NCI-H2196 treated with DMSO at 0.1 percent for 48 hours (cell line): Measurements from ENCODE around the gene WDR43.

Source experiments
- DNase-seq: peaks from one replicate; lab custom pipeline; 2025; ENCODE audit not compliant: unreplicated experiment; lab: John Stamatoyannopoulos, UW

The WDR43 gene

DNA sequence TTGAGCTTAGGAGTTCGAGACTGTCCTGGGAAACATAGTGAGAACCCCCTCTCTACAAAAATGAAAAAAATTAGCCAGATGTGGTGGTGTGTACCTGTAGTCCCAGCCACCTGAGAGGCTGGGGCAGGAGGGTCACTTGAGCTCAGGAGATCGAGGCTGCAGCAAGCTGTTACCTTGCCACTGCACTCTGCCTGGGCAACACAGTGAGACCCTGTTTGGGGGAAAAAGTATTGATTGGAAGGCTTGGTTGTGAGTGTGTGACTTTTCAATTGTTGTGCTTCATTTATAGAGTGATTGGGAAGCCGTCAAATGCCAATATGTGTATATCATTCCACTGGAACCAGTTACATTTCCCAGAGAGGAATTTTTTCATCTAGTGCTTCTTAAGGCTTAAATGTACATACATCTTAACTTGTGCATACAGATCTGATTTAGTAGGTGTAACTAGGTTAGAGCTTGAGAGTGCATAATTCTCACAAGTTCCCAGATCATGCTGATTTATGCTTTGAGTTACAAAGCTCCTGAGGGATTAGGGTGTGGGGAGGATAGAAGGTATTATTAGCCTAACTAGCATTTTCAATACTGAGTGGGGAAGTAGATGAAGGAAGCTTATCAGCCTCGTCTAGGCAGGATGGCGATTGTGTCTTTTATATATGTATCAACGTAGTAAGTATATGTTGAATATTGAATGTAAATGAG, 15.3 kb downstream of the WDR43 start:
- DNase-seq = no peak

DNA sequence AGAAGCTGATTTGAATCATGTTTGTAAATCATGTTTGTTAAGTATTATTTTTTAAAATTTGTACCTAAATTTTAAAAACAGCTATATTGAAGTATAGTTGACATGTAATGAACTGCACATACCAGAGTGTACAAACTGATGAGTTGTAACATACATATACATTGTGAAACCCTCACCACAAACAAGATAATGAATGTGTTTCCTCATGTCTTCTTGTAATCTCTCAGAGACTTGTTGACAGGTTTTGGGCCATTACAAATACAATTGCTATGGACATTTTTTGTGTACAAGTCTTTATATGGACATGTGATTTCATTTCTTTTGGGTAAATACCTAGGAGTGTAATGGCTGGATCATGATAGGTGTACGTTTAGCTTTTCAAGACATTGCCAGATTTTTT, 21.5 kb downstream of the WDR43 start:
- DNase-seq = no peak

DNA sequence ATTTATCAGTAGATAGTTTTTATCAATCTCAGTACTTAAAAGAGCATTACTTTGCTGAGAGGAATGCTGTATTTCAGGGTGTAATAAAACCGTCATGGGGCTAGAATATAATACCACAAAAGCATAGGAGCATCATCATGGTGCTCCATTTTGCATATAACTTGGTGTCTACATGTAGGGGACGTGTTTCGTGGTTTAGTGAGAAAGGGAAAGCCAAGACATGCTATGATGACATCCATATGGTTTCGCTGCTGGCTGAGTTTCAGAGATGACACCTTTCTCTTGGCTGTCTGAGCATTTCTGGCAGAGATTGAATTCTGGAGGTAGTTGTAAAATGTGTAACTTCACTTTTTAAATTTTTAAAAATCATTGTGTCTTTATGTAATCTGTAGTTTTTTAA, 32.4 kb downstream of the WDR43 start:
- DNase-seq = no peak

GRCh38 chr2:28927469-28927868, 33.0 kb downstream of the WDR43 start:
- no peak for DNase-seq

DNA sequence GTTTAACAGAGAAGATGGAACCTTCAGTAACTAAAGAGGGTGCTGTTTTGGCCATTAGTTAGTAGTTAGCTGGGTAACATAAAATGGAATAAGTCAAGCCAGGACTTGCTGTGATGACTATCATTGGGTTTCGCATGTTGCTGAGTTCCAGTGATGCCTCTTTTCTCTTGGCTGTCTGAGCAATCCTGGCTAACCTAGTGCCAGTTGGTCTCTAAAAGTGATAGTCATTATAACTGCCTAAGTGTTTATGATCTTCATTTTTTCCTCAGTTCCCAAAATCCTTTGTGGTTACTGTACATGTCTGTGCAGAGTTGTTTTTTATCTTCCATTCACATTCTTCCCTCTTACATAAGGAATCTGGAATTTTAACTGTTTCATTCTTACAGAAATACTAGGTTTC, 33.4 kb downstream of the WDR43 start:
- no peak for DNase-seq

GRCh38 chr2:28929581-28929980, 35.1 kb downstream of the WDR43 start:
- no peak for DNase-seq

GRCh38 chr2:28930205-28930604, 35.7 kb downstream of the WDR43 start:
- no peak for DNase-seq

- no peak for DNase-seq
Measured at GRCh38 chr2:28934769-28935168, 40.3 kb downstream of the WDR43 start.

- DNase-seq = no peak
Measured at GRCh38 chr2:28941008-28941407, 46.5 kb downstream of the WDR43 start.

DNA sequence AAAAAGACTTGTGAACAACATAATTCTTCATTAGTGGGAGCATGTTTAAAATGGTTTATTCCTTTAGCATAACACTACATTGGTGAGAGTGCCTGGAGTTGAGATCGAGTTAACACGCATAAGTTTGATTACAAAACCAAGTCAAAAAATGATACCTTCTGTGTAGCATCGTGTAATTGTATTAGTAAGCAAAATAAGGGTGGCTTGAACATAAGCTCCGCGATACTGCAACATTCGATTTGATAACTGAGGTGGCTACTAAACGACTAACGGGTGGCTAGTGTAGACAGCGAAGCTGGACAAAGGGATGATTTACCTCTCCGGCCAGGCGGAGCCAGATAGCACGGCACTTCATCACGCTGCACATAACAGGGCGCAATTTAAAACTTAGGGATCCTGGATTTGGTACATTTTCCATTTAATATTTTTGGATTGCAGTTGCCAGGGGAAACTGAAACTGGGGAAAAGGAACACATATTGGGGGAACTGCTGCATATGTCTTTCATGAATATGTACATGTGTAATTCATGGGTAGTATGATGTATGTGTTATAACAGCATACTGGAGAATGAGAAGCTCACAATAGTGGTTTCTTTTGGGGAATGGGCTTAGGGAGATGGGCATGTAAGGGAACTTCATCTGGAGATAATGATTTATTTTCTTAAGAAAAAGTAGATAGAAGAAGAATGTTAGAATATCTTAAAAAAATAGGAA, 50.2 kb downstream of the WDR43 start:
- no peak for DNase-seq

DNA sequence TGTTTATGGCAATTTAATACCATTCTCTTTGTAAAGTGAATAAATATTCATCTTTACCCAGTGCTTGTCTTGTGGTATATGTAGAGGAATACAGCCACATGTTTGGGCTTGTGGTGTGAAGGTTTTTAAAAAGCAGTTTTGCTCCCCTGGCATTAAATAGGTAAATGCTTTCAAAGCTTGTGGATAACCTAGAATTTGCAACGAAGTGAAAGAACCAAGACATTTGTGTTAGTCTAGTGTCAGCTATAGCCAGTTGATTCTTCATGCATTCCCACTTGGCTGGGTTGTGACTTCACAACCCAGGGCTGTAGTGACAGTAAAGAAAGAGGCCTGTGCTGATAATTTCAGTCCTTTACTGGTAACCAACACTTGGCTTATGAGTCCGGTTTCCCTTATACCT, 53.7 kb downstream of the WDR43 start:
- DNase-seq = no peak

DNA sequence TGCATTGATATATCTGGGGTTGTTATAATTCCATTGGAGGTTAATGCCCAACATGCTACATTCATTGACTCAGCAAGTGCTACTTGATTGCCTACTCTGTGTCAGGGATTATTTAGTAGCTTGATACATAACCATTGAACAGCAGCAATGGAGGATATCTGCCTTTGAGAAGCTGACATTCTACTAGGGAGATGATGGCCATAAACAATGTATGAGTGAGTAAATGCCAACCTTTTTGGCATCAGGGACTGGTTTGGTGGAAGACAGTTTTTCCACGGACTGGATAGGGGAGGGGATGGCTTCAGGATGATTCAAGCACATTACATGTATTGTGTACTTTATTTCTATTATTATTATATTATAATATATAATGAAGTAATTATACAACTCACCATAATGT, 54.7 kb downstream of the WDR43 start:
- no peak for DNase-seq

- DNase-seq = no peak
Measured at GRCh38 chr2:28949617-28950305, 55.3 kb downstream of the WDR43 start.

GRCh38 chr2:28950941-28951630, 56.6 kb downstream of the WDR43 start:
- no peak for DNase-seq

DNA sequence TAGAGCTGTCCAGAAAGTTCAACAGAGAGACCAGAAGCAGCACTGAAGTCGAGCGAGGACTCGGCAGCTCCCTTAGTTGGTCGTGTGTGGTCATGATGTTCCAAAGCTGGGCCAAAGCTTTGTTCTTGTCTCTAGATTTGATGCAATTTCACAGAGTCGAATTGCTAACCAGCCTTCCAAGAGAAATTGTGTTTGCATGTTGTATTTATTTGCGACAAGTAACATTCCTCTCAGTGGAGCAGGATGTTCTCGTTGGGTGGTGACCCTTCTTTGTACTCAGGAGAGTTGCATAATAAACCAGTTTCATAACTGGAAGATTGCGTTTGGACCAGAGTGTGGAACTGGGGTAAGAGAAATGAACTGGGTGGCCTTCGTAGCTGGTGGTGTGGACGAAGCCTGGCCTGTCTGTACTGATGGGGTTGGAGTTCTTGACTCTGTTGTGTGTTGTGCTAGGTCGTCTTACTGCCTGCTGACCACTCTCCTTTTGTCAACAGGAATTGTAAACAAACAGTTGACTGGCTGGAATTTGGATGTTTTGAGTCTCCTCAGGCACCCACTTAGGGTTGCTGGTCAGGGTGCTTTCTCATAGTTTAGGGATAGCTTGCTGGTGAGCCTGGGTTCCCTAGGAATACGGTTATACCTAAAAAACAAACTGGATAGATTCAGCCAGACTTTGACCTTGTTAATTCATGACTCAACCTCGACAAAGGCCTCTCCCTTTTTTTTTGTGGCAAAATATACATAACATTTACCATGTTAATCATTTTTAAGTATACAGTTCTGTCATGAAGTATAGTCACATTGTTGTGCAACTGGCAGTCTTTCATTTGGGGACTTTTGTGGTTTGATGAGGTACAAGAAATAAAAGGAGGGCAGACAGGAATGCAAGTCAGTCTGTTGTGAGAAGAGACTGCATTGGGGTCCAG, 57.7 kb downstream of the WDR43 start:
- DNase-seq = no peak

DNA sequence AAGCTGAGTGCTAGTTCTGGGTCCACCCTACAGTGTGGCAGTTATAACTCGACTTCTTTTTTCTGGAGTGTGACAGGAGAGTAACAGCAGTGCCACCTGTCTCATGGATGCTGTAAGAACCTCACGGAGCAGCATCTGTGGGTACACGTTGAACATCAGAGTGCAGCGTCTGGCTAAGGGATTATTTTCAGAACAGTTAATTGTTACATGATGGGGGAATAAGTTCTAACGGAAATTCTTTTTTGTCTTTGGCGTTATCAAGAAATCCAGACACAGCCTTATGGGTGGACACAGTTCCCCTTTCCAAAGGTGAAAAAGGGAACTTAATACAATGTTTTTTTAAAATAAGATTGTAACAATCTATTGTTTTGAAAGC, 58.4 kb downstream of the WDR43 start:
- no peak for DNase-seq

DNA sequence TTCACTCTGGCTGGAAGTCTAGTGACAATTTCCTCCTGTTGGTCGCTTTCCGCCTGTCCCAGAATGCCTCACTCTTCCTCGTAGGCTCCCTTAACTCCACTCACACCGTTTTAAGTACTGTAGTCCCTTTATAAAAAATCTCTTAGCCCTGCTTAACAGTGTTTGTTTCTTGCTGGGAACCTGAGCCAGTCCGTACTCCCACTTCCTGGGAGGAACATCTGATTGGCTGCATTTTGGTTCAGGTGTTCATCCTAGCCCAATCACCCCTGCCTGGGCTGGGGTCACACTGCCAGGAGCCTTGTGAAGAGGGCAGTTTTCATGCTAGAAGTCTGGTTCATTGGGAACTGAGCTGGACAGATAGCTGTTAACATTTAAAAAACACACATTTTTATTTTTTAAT, 61.0 kb downstream of the WDR43 start:
- no peak for DNase-seq

DNA sequence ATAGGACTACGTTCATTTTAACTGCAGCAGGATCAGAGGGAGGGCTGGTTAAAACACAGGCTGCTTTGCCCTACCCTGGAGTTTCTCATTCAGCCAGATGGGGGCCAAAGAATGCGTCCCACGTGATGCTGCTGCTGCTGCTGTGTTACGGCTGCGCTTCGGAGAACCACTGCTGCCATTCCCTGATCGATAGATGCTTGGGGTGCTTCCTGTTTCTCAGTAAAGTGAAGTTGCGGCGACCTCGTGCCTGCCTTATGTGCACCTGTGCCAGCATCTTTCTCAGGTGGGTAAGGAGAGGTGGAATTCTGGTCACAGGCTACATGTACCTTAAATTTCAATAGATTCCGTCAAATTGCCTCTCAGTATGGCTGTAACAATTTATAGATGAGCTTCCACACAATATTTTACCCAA, 62.0 kb downstream of the WDR43 start:
- DNase-seq = no peak

- DNase-seq = no peak
Measured at GRCh38 chr2:28956890-28957289, 62.4 kb downstream of the WDR43 start.

- peak; percentile 53 for DNase-seq
Measured at GRCh38 chr2:28958689-28959088, 64.2 kb downstream of the WDR43 start.

GRCh38 chr2:28960401-28960800, 65.9 kb downstream of the WDR43 start:
- DNase-seq = no peak
